D721Med (cell line): ENCODE results near the gene HS1BP3.

Source experiments
- DNase-seq: peaks from one replicate; pipeline ENCODE4 v3.0.0; 2011; ENCODE audit warnings: low spot score; ENCODE audit not compliant: insufficient read length
- FAIRE-seq: peaks from 2 replicates; lab custom pipeline; 2011; peaks lifted over from hg19 to GRCh38; lab: Jason Lieb, UNC
- TF ChIP-seq, protein P1 (sequence below): IDR thresholded peaks from 2 replicates; pipeline ENCODE4 v1.5.1; 2012; ENCODE audit warnings: mild to moderate bottlenecking, control low read depth; ENCODE audit not compliant: insufficient read depth; ENCODE audit errors: missing control alignments

The HS1BP3 gene

DNA sequence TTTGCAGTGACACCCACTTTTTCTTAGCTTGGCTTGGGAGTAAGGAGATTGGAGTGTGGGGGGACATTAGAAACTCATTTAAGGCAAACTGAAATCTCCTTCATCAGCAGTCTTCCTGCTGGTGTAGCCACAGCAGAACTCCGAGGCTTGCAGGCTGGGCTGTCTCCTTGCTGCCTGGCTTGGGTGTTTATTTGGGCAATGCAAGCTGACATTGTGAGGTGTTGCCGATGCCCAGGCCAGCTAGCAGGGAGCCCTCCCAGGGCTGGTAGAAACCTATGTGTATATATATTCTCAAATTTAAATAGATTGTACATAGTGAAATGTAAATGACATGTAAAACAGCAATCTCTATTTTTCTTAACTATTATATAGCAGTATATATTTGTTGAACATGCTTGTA lies 27.9 kb upstream of the HS1BP3 start:
- TF ChIP-seq, protein P1, sequence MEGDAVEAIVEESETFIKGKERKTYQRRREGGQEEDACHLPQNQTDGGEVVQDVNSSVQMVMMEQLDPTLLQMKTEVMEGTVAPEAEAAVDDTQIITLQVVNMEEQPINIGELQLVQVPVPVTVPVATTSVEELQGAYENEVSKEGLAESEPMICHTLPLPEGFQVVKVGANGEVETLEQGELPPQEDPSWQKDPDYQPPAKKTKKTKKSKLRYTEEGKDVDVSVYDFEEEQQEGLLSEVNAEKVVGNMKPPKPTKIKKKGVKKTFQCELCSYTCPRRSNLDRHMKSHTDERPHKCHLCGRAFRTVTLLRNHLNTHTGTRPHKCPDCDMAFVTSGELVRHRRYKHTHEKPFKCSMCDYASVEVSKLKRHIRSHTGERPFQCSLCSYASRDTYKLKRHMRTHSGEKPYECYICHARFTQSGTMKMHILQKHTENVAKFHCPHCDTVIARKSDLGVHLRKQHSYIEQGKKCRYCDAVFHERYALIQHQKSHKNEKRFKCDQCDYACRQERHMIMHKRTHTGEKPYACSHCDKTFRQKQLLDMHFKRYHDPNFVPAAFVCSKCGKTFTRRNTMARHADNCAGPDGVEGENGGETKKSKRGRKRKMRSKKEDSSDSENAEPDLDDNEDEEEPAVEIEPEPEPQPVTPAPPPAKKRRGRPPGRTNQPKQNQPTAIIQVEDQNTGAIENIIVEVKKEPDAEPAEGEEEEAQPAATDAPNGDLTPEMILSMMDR, result no peak
- FAIRE-seq (no peak), DNase-seq (no peak)

DNA sequence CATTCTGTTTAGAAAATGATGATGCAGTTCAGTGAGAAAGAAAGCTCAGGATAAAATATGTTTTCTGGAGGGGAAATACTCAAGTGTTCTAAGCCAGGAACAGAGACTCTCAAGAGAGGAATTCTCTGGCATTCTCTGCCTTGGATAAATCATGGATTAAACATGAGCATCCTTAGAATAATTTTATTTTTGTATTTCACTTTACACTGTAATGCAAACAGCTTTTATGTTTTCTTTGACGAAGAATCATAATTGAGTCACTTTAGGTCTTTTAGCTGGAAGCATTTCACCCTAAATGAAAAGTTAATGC lies 27.1 kb upstream of the HS1BP3 start:
- FAIRE-seq (no peak), DNase-seq (no peak)
- TF ChIP-seq, protein P1, result no peak

DNA sequence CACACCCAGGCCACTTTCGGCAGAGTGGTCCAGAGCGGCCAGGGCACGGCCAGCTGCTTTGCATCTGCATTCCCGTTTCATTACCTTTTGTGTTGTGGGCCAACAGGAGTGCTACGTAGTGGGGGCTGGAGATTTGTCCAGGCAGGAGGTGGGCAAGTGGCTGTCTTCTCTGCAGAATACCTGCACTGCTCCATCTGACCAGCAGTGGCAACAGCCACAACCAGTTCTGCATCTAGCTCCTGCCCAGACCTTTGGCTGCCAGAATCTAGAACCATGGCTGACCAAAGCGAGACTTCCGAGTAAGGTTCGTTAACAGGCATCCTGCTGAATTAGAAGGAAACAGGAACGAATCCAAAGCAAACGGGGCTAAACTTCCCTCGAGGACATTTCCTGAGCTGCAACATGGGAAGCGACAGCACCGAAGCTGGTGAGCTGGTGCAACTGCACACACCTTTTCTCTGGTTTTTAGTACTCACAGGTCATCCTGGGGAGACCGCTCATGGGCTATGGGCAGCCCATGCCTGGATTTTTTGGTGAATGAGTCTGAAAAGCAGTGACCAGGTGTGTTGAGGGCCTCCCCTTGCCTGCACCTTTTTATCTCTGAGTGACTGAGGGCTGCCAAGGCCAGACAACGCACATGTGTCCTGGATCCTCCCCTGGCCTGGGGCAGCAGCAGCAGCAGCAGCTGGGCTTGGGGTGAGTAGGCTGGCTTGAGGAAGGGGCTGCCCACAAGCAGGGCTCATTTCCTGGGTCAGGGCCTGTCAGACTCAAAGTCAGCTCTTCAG lies 26.6 kb upstream of the HS1BP3 start:
- no peak for FAIRE-seq
- DNase-seq, result no peak
- TF ChIP-seq, protein P1, result no peak

DNA sequence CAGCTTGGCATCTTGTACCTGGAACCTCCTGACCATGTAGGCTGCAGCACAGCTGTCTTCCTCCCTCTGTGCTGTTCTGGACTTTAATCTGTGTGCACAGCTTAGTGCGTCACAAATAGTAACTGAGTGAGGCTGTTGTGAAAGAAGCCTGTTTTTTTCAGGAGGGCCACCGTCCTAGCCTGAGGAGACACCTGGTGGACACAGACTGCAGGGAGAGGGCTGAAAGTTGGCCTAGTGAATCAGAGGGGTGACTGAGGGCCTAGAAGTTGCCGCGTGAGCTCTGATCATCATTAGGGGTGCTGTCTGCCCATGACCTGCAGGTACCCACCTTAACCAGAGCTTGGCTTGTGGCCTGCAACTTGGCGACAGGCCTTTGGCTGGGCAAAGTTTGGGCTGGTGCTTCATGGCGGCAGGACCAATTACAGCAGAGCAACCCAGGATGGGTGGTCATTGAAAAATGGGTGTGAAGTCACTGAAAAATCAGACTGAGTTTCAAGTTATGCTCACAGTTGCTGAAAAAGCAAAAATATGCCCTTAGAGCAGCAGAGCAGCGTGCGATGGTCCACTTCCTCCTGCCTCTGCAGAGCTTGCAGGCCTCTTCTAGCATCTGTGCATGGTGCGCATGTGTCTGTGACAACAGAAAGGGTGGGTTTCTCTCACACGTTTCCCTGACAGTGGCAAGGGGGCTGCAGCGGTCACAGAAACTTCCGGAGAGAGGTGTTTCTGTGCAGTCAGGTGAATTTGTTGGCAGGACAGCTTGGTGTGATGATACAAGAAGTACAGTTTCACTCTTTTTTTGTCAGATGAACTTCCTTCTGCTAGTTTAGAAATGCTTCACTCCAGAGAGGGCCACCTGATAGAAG lies 25.7 kb upstream of the HS1BP3 start:
- TF ChIP-seq, protein P1, result no peak
- DNase-seq, result no peak
- no peak for FAIRE-seq

DNA sequence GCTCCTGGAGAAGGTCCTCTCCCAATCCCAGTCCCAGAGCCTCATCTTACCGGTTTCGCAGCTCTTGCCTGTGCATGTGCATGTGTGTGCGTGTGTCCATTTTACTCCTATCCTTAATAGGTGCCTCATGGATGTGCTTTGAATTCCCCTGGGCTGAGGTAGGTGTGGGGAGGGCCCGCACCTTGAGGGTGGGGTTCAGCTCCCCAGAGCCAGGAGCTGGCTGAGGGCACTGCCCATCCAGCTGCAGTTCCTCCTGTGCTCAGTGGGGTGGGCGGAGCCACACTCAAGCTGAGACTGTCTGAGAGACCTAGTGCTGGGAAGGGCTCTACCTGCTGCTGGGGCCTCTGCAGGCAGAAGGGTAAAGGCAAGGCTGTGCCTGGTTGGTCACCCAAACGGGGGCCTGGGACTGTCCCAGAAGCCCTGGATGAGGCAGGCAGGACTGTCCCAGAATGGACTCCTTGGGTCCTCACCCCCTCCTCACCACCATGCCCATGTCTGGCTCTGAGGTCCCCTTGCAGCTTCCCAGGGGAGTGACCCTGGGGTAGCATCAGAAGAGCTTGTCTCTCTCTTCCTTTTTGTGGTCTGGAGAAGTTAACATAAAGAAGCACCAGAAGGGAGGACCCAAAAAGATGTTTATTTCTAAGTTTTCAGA lies 24.9 kb upstream of the HS1BP3 start:
- no peak for DNase-seq
- no peak for FAIRE-seq
- TF ChIP-seq, protein P1, result no peak

DNA sequence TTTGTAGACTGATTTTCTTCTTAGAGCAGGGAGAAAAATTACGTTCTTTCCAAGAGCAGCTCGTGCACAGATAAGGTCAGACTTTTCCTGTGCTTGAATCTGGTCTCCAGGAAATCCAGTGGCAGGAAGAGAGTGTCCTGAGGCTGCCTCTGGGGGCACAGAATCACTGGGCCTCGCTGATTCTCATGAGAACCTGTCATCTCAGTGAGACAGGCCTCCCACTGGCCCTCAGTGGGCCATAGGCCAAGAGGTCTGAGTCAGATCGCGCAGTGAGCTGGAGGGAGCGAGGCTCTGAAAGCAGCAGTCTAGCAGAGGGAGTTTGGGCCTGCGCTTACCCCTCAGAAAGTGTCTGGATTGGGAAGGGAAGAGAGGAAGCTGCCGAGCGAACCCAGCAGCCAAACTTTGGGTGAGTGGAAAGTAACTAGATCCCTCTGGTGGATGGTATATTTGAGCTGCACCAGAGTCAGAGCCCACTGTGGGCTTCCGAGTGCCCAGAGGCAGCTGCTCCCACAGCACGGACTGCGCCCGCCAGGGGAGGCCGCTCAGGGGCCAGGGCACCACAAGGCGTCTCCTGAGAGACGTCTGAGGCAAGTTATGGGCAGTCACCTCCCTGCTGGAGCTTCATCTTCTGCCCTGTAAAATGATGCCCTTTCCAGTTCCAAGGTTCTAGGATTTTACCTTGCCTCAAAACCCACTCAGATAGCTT lies 24.2 kb upstream of the HS1BP3 start:
- TF ChIP-seq, protein P1, result no peak
- no peak for DNase-seq

More for the DNA sequence above, 24.2 kb upstream of the HS1BP3 start:
- FAIRE-seq, result no peak
